ENCODE results near the gene ADGRE3.
"Not testable (repeated sequence)": the region's sequence is repeated elsewhere in the genome, so short reads cannot be mapped to it uniquely, and the experiment has no call there.

- TF ChIP-seq CTCF (IDR thresholded peaks at IDR 0.05); EZH2 (IDR thresholded peaks at IDR 0.05; ENCODE audit: borderline replicate concordance, insufficient read depth, low read depth, low read length, poor library complexity, severe bottlenecking): not testable (repeated sequence)
These were observed 62.4 kb downstream of the ADGRE3 start for GRCh38 chr19:14612242-14612641.
